Endometrial microvascular endothelial cells (primary cell): ENCODE results near the gene ZFAND3. TPM values are rescaled to one million over a fixed set of nuclear protein-coding genes. Genes with fewer than 3 reads are reported as not detected.

Experiments
- in situ Hi-C: cut with HindIII; loops from 2 replicates; pipeline ENCODE4 v1.10.0; 2017; ENCODE audit warnings: low sequenced_read_pairs, low pct_unique_long_range_greater_than_20kb; ENCODE audit errors: inconsistent ontology term
- total RNA-seq: library from RNA; depleted of rRNA; stranded (reverse); fragments of >200 nt; gene quantifications from one replicate; pipeline ENCODE4 v1.2.3, GENCODE V29; 2015; ENCODE audit errors: inconsistent ontology term

The ZFAND3 gene
- total RNA-seq, 1 donor from 2014 or later: 20.5 TPM

DNA sequence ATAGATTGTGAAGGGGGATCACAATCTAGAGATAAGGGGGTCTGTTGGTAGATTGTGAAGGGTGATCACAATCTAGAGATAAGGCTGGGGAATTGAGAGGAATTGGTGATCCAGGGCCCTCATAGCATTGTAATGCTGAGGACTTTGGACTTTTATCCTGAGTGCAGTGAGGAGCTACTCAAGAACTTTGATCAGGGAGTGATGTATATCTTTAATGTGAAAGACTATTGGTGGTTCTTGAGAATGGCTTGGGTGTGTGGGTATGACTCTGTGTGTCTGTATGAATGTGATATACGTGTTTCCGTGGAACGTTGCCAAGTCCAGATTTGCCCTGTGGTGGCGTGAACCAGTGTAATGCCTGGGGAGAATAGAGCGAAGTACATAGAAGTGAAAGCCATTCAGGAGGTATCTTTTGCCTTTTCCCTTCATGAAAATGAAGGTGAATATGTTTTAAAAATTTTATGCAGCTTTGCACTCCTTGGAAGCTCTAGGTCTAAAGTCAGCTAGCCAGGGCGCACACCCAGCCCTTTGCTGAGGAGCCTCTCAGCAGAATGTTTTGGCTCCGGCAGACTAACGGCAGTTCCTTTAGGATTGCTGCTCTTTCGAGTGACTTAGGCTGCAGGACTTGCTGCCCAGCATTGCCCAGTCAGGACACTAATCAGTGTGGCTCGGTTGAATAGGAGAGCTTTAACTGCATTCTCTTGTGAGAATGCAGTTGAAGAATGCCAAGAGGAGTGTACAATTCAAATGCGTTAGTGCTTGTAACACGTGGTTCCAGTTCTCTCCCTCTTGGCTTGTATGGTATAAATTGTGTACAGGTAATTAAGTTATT lies 3.5 kb downstream of the ZFAND3 start:
- in situ Hi-C loops: no loop called here

DNA sequence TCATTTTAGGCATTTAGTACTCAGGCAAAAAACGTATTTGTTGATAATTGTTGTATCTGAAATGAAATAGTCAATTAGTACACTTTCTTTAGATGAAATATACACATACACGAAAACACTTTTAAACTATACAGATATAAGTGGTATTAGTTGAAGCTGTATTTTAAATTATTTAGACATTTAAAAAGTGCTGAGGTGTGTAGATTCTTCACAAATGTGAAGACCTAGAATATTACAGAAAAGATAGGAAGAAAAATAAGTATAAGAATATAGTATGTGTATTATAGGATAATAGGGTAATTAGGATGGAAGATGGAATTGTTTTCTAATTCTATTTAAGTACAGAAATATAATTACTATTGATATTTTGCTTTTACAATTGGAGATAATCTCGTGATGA lies 4.6 kb downstream of the ZFAND3 start:
- in situ Hi-C loops: no loop called here

DNA sequence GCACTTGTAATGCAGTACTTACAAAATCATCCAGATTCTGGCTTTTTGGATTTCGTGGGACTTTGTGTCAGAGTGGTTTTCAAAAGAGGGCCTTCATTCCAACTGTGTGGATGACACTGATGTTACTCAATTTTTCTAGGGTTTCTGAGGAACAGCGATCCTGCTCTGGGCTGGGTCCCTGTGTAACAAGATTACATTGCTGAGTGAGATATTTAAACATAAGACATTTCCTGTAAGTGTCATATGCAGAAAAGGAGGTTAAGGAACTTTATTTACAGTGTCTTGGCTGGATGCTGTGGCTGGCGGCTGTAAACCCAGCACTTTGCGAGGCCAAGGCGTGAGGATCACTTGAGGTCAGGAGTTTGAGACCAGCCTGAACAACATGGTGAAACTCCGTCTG lies 6.7 kb downstream of the ZFAND3 start:
- in situ Hi-C loops: no loop called here

DNA sequence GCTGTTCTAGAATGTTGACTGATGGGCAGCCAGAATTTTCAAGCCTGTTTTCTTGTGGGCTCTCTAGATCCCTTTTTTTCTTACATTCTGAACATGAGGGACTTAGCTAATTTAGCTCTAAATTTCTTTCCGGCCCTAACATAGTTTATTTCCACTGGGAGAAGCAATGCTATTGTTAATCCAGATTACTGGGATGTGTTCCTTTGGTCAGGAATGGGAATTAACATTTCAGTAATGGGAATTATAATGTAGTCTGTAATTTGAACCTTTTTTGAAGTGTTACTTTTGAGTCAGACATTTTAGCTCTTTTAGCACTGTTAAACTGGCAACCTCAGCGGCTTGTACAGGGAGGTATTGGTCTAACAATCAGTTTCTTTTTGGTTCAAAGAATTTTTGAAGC lies 7.5 kb downstream of the ZFAND3 start:
- in situ Hi-C loops: no loop called here

DNA sequence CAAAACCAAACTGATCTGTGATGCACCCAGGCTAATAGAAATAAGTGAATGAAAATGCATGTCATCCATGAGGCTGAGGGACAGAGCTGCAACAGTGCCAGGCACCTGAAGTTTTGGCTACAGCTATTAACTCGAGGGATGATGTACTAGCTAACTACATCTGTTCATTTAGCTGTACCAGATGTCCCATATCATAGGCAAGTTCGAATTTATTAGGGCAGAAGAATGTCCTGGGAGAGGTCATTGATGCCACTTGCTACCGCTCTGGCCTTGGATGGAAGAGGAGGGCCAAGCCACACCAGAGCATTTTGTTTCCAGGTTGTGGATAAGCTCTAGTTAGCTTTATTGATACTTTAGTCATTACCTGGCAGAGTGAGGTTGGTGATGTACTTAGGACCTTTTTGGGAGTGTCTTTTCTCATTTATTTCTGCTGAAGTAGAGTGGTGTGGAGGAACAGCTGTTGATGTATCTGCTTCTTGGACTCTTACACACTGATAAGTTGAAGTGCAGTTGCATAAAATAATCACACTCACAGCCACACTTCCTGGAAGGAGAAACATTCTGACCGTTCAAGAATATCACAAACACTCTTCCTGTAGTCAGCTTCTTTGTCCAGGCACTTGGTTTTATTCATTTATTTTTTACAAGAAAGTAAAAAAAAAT lies 8.2 kb downstream of the ZFAND3 start:
- in situ Hi-C loops: no loop called here

DNA sequence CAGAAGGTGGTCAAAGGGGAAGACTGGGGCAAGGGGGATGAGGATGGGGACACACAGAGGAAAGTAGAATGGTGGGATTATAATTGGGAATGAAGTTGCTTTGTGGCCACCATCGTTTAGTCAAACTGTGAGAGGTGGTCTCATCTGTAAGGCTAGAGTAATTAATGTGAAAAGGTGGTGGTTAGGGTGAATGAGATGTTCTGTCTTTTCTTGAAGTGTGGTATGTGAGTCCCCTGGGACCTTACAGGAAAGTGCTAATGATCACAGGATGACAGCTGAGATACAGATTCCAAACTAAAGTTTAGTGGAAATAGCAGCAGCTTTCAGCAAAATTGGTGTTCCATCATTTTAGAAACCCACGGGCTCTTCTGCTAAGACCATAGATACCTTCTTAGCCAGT lies 10.7 kb downstream of the ZFAND3 start:
- in situ Hi-C loops: no loop called here

DNA sequence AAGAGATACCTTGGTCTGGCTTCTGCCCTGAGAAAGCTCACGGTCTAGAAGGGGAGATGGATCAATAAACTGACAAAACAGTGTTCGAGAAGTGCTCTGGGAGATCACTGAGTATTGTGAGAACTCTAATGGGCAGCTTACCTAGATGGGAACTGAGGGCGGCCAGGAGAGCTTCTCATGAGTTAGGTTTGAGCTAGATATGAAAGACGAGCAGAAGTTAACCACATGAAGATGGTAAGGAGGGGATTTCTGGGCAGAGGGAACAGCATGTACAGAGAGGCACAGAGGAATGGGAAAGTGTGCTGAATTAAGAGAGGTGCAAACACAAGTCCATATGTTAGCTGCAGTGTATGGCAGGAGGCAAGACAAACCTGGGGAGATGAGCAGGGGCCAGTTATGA lies 11.9 kb downstream of the ZFAND3 start:
- in situ Hi-C loops: no loop called here

DNA sequence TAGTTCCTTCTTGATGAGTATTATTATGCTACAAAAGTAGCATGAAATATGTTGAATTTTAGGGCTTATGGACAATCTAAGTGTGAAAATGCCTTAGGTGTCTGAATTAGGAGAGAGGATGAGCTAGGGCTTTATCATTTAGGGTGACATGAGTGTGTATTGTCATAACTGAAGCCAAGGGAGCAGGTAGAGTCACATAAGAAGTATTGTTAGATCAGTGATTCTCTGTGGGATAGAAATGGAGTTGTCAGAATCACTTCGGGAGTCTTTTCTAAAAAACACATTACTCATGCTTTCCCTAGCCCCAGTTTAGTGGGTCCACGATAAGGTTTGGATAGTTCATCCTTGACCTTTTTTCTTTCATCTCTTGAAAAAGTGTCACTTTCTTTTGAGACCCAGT lies 16.4 kb downstream of the ZFAND3 start:
- in situ Hi-C loops: no loop called here

DNA sequence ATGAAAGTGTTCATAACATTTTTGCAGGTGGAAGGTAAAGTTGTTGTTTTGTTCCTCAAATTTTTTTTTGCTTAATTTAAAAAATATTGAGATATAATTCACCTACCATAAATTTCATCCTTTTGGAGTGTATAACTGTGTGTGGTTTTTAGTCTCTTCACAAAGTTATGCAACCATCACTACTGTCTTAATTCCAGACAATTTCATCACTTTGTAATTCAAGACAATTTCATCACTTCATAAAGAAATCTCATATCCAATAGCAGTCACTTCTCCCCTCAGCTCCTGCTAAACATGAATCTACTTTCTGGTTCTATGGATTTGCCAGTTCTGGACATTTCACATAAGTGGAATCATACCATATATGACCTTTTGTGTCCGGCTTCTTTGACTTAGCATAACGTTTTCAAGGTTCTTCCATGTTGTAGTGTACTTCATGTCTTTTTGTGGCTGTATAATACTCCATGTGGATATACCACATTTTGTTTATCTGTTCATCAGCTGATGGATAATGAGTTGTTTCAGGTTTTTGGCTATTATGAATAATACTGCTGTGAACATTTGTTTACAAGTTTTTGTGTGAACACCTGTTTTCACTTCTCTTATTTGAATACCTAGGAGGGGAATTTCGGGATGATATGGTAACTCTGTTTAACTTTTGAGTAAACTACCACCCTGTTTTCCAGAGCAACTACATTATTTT lies 18.8 kb downstream of the ZFAND3 start:
- in situ Hi-C loops: no loop called here

DNA sequence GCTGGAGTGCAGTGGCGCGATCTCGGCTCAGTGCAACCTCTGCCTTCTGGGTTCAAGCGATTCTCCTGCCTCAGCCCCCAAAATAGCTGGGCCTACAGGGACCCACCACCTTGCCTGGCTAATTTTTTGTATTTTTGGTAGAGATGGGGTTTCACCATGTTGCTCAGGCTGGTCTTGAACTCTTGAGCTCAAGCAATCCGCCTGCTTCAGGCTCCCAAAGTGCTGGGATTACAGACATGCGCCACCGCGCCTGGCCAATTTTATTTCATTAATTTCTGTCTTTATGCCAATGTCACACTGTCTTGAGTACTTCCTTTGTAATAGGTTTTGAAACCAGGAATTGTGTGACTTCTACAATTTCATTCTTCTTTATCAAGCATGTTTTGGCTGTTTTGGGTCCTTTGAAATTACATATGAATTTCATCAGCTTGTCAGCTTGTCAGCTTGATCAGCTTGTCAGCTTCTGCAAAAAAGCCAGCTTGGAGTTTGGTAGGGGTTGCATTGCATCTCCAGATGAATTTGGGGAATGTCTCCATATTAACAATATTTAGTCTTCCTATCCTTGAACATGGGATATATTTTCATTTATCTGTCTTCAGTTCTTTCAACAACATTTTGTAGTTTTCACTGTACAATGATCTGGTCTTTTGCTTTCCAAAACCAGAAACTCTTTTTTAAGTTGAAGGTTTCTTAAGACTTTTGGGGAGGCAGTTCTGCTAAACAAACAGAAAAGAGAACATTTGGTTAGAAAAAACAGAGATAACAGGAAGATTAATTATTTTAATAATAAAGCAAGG lies 20.8 kb downstream of the ZFAND3 start:
- in situ Hi-C loops: no loop called here

DNA sequence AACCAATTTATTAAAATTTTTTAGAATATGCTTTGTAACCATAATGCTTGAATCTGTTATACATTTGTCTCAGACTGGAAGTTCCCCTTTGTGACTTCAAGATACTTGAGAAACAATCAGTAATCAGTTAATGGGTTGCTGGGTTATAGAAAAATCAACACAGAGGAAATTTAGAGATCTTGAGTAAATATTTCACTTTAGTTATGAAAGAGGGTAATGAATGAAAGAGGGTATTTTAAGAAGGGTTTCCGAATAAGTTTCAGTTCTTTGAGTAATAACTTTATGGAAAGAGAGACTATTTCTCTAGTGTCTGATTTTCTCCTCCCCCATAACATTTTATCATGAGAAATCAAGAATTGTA lies 21.4 kb downstream of the ZFAND3 start:
- in situ Hi-C loops: no loop called here

DNA sequence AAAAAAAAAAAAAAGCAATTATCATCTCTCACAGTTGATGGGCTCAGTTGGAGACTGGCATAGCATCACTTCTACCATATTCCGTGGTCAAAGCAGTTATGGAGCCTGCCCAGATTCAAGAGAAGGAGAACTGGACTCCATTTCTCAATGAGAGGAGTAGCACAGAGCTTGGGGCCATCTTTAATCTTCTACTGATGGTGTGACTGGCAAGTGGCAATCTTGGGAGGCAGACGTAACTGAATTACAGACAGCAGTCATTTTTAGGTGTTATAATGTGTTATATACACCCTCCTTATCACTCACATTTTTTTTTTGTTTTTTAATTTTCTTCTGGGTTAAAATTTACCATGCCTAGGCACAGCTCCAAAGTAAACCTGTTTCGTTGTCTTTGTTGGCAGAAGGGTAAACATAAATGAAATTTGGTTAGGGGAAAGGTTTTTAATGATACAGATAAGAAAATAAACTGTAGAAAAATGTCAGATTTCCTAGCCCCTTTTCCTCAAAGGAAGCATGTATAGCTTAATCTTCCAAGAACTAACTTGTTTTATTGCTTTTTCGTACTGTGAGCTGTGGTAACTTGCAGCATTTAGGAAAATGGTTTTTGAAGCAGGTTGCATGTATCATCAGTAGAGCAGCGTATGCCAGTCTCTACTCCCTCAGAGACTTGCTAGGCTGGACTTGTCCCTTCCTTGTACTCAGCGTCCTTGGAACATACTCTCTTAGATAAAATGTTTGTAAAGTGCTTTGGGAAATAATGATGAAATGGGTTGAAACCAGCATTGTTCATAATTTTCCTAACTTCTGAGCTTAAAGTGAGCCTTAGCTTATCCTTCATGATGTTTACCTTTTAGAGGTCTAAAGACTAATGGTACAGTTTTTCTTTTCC lies 25.7 kb downstream of the ZFAND3 start:
- in situ Hi-C loops: no loop called here

DNA sequence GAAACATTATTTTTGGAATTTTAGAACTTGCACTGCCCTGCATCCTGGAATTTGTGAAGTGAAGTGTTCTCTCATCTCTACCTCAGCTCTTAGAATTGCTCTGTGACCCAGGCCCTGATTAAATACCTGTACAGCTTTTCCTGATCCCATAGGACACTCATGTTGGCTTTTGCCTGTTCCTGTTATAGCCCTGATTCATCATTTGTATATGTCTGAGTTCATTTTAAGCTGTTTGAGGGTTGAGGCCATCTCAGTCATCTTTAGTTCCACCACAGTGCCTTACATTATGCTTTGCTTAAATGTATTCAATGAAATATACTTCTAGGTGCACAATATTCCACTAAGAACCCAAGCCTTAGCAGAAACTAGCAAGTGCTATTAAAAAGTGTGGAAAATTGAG lies 26.4 kb downstream of the ZFAND3 start:
- in situ Hi-C loops: no loop called here

DNA sequence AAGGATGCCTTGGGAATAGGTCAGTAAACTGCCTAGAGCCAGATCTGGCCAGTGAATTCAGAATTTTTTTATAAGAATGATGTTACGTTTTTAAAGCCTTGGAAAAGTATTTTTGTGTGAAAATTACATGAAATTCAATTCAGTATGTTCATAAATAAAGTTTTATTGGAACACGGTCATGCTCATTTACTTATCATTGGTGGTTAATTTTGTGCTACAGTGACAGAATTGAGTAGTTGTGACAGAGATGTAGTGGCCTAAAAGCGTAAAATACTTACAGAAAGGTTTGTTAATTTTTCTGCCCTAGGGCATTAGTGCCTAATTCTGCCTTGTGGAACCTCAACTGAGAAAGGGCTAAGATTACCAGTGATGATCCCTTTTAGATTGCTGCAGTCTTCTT lies 28.2 kb downstream of the ZFAND3 start:
- in situ Hi-C loops: no loop called here

DNA sequence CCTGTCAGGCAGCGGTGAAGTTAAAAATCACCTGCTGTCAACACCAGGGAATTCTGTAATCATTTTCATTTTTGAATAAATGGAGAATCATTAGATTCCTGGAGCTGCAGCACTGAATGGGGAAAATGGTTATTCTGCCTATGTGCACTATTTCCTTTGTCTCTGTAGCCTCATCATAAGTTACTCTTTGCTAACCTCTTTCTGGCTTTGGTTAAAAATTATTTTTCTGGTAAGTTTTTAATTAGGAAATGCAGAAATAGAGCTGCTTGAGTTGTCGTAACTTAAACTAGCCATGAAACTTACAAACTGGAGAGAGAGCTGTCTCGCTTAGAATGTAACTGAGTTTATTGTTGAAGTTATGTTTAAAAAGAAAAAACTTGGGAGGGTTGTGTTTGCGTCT lies 28.8 kb downstream of the ZFAND3 start:
- in situ Hi-C loops: no loop called here

DNA sequence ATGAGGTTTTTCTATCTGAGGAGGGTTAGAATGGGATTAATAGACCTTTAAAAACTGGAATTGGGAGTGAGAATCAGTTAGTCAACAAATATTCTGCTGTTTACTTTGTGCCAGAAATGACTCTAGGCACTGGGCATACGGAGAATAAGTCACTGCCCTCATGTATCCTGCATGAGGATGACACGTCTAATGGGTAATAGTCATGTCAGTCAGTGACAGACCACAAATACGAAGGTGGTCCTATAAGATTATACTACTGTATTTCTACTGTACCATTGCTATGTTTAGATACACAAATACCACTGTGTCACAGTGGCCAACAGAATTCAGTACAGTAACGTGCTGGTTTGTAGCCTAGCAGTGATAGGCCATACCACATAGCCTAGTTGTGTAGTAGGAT lies 30.7 kb downstream of the ZFAND3 start:
- in situ Hi-C loops: no loop called here

DNA sequence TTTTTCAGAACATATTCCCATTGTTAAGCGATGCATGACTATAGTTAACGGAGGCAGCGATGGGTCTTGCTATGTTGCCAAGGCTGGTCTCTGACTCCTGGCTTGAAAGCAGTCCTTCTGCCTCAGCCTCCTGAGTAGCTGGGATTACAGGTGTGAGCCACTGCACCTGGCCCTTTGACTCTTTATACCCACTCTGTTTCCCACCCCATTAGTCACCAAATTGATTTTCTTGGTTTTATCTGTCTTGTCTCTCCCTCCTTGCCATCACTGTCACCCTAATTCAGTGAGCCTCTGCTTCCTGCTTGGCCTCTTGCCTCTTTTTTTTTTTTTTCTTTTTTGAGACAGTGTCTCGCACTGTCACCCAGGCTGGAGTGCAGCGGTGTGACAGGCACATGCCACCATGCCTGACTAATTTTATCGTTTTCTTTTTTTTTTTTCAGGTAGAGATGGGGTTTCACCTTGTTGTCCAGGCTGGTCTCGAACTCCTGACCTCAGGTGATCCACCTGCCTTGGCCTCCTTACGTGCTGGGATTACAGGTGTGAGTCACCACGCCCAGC lies 31.3 kb downstream of the ZFAND3 start:
- in situ Hi-C loops: no loop called here

DNA sequence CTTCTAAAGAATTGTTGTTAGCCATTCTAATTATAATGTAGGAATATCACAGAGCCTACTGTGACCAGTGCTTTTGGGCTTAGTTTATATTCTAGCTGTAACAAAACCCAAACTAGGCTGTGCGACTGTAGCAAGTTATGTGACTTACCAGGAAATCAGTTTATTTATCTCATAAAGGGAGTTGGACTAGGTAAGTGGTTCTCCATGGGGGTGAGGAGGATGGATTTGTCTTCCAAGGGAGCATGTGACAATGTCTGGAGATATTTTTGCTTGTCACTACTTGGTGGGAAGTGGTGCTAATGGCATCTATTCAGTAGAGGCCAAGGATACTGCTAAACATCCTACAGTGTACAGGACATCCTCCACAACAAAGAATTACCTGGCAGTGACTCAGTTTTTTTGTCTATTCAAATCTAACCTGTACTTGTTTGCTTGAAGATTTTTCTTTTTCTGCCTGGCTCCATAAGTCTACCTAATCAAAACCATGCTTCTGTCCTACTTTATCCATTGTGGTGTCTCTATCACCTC lies 32.5 kb downstream of the ZFAND3 start:
- in situ Hi-C loops: no loop called here
